ENCODE measurements around the gene LRP11.

- TF ChIP-seq CTCF (IDR thresholded peaks at IDR 0.05) (no peak), EZH2 (IDR thresholded peaks at IDR 0.05) (no peak), EZH2phosphoT487 (IDR thresholded peaks at IDR 0.05) (no peak)
Measured at GRCh38 chr6:149782337-149782736, 81.8 kb downstream of the LRP11 start.

Measured in neural progenitor cell (in vitro differentiated cells).